HG03060 (cell line): ENCODE data around the gene COL18A1.

Experiments used
- ATAC-seq: cut with Tn5 transposase; IDR thresholded peaks from one replicate; pipeline ENCODE4 v1.9.1; 2021; ENCODE audit warnings: low read depth, moderate number of reproducible peaks; ENCODE audit not compliant: unreplicated experiment

Gene COL18A1

GRCh38 chr21:45539046-45539795 is 134.3 kb downstream of the COL18A1 start:
- ATAC-seq: no peak

DNA sequence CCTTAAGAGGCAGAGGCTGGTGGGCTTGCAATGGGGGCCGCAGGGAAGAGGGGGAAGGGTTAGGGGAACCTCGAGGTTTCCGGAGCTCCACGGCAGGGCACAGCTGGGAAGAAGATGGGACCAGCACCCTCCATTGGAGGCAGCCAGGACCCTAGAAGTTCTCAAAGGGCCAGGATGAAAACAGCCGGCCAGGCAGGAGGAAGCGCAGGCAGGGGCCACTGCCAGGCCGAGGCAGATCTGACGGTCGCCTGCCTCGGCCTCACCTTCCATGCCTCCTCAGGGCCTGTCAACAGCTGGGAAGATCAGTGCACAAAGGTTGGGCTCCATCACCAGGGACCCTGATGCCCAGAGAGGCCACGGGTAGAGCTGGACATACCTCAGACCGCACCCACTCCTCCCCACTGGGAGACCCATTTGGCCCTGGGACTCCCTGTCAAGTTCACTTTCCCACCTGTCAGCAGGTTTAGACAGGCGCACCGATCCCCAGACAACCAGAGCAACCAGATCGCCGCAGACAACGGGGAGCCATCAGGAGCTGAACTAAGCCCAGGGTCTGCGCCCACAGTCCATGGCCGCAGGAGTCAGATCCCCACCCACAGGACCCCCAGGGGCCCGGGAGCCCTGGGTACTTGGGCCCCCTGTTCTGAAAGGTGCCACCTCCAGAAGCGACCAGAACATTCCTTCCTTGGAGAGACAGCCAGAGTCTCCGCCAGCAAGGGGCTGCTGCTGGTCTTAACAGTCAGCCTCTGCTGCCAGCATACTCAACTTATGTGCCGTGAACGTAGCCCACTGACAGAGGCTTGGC is 135.0 kb downstream of the COL18A1 start:
- ATAC-seq: no peak

DNA sequence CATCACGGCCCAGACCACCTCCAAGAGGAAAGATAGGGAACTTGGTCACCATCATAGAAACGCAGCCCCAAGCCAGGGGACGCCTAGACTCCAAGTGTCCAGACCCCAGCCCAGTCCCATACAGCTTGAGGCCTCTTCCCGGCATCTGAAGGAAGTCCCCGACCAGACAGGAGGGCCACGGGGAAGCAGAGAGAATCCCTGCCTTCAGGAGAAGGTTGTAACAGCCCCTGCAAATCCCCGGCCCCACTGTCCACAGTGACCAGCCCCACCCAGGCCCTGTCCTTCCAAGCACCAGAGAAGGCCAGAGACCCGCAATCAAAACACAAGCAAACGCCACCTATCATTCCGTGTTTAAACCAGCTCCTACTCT is 135.6 kb downstream of the COL18A1 start:
- ATAC-seq: no peak

- ATAC-seq: no peak
Observed at GRCh38 chr21:45541221-45542039, 136.5 kb downstream of the COL18A1 start.

- no peak for ATAC-seq
Observed at GRCh38 chr21:45542242-45542666, 137.3 kb downstream of the COL18A1 start, which contains the start of gene SLC19A1. Gene SLC19A1 (minus strand): TSS chr21:45542440. CDS start chr21:45537959, 4,481 bp downstream.

- ATAC-seq: no peak
Observed at GRCh38 chr21:45542667-45543370, 137.9 kb downstream of the COL18A1 start.

DNA sequence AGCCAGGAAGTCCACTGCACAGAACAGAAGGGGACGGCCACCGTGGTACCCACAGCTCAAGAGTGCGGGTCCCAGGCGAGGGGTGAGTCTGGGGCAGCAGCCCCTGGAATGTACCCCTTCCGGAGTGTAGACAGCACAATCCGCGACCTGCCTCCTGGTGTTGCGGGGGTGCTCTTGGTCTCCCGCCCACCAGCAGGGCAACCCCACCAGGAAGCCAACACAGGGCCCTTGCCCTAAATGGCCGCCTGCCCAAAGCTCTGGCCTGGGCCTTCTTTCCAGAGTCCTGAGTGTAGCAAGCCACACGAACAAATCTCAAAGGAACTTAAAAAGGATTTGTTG is 138.4 kb downstream of the COL18A1 start:
- ATAC-seq: no peak

- ATAC-seq: no peak
Observed at GRCh38 chr21:45543710-45544448, 138.9 kb downstream of the COL18A1 start.

- ATAC-seq: no peak
Observed at GRCh38 chr21:45544449-45545235, 139.7 kb downstream of the COL18A1 start.

DNA sequence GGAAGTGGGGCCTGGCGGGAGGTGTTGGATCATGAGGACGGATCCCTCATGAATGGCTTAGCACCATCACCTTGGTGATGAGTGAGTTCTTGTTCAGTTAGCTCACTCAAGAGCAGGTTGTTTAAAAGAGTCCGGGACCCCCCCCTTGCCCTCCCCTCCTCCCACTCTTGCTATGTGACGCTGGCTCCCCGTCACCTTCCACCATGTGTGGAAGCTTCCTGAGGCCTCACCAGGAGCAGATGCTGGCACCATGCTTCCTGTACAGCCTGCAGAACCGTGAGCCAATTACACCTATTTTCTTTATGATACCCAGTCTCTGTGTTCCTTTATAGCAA is 140.2 kb downstream of the COL18A1 start:
- ATAC-seq: no peak

DNA sequence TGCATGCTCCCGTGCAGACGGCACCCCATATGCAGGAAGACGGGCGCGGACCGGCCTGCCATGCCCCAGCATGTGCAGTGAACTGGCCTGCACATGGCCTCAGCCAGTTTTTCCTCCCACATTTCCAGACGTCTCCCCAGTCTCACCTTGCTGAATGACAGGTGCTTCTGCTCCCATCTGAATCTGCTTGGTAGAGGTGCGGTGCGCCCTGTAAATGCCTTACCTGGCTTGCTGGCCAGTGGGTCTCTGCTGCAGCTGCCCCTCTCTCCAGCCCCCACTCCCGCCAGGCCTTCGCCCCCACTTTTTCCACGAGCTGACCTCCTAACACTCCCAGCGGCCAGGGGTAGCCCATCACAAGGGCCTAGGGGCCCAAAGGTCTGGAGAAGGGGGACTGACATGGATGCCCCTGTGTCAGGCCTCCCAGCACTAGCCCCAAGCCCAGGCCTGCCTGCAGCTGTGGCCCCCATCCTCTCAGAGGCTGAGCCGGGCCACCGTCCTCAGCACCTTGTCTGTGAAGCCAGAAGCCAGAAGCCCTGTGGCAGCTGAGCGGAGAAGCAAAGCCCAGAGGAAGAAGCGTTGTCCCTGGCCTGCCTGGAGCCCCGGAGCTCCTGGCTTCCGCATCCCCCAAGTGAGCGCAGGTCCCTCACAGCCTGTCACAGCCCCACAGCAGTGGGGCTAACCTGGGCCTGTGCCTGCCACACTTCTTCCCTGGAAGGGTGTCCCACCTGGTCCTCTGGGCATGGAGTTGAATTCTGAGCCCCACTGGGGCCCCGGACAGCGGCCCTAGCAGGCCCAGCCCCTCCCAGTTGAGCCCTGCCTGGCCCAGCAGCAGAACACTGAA is 140.9 kb downstream of the COL18A1 start:
- ATAC-seq: no peak

- no peak for ATAC-seq
Observed at GRCh38 chr21:45546636-45547544, 141.9 kb downstream of the COL18A1 start.

DNA sequence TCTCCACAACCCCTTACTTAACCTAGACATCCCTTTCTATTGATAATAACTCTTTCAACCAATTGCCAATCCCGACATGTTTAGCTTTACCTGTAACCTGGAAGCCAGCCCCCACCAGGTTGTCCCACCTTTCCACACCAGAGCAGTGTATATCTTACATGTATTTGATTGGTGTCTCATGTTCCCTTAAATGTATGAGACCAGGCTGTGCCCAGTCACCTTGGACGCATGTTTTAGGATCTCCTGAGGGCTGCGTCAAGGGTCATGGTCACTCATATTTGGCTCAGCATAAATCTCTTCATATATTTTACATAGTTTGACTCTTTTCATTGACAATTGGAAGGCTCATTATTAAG is 142.6 kb downstream of the COL18A1 start:
- ATAC-seq: no peak

DNA sequence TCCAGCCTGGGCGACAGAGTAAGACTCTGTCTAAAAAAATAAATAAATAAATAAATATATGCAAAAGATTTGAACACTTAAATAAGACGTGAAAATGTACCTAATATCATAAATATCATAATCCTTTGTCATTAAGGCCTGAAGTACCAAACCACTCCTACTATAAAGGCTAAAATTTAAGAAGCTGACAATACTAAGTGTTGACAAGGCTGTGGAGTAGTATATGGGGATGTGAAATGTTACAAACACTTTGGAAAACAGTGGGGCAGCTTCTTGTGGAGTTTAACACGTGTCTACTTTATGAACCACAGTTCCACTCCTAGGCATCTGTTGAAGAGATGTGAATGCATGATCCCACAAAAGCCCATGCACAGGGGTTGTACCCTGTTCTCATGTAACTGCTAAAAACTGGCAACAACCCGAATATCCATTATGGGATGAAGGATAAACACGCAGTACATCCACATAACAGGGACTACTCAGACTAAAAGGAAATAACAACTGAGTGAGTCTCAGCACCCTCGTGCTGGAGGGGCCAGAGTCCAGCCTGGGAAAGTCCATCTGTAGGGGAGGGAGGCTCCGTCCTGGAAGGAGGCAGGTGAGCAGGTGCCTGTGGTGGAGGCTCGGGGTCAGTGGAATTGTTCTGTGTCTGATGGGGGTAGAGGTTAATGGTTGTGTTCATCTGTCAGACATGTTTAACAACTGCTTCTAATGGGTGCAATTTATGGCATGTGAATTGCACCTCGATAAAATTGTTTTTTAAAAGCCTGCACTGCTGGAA is 143.9 kb downstream of the COL18A1 start:
- no peak for ATAC-seq

GRCh38 chr21:45549626-45550463 is 144.9 kb downstream of the COL18A1 start:
- ATAC-seq: no peak
